HG03064 (cell line): Measurements from ENCODE around the gene DNAAF1.

Experiments used
- ATAC-seq: cut with Tn5 transposase; IDR thresholded peaks from one replicate; pipeline ENCODE4 v1.9.1; 2021; ENCODE audit warnings: low read depth; ENCODE audit not compliant: unreplicated experiment

Gene DNAAF1

GRCh38 chr16:84159007-84159406, 13.9 kb downstream of the DNAAF1 start:
- ATAC-seq: no peak

GRCh38 chr16:84159800-84160199, 14.7 kb downstream of the DNAAF1 start:
- no peak for ATAC-seq

- ATAC-seq: no peak
Measured at GRCh38 chr16:84161037-84161436, 15.9 kb downstream of the DNAAF1 start.

- ATAC-seq: no peak
Measured at GRCh38 chr16:84161801-84162200, 16.7 kb downstream of the DNAAF1 start.

GRCh38 chr16:84165746-84166145, 20.6 kb downstream of the DNAAF1 start:
- ATAC-seq: no peak

GRCh38 chr16:84166796-84167695, 21.9 kb downstream of the DNAAF1 start:
- no peak for ATAC-seq

GRCh38 chr16:84169765-84170310, 24.7 kb downstream of the DNAAF1 start:
- no peak for ATAC-seq

GRCh38 chr16:84174396-84174795, 29.3 kb downstream of the DNAAF1 start:
- ATAC-seq: no peak

GRCh38 chr16:84175350-84176081, 30.4 kb downstream of the DNAAF1 start:
- no peak for ATAC-seq

- ATAC-seq: no peak
Measured at GRCh38 chr16:84176192-84177053, 31.3 kb downstream of the DNAAF1 start.

GRCh38 chr16:84177741-84178073, 32.6 kb downstream of the DNAAF1 start:
- no peak for ATAC-seq

- ATAC-seq: no peak
Measured at GRCh38 chr16:84178146-84178765, 33.1 kb downstream of the DNAAF1 start.

- ATAC-seq: no peak
Measured at GRCh38 chr16:84178892-84179611, 33.9 kb downstream of the DNAAF1 start.

- no peak for ATAC-seq
Measured at GRCh38 chr16:84179612-84180320, 34.7 kb downstream of the DNAAF1 start.

- ATAC-seq: no peak
Measured at GRCh38 chr16:84180519-84181140, 35.5 kb downstream of the DNAAF1 start.

- no peak for ATAC-seq
Measured at GRCh38 chr16:84181144-84181915, 36.2 kb downstream of the DNAAF1 start.

- ATAC-seq: no peak
Measured at GRCh38 chr16:84182104-84182503, 37.0 kb downstream of the DNAAF1 start.
